ENCODE results near the gene DDIT3.
"Not testable (repeated sequence)": the region's sequence is repeated elsewhere in the genome, so short reads cannot be mapped to it uniquely, and the experiment has no call there.

- TF ChIP-seq POLR2A (IDR thresholded peaks at IDR 0.05; ENCODE audit: extremely low read depth, insufficient read length); CTCF (IDR thresholded peaks at IDR 0.05; ENCODE audit: low read depth, low read length): not testable (repeated sequence)
Measured at GRCh38 chr12:57502311-57502969, 17.9 kb downstream of the DDIT3 start.

Data from NB4 (cell line).